IPS-15b (cell line): Measurements from ENCODE around the gene DMD.

Source experiments
- H3K27me3 ChIP-seq: one replicate; pipeline ENCODE4 v1.6.1; 2013; ENCODE audit warnings: low read length; ENCODE audit not compliant: control insufficient read depth, insufficient read depth
- H3K36me3 ChIP-seq: one replicate; pipeline ENCODE4 v1.6.1; 2013; ENCODE audit warnings: low read length; ENCODE audit not compliant: control insufficient read depth, insufficient read depth
- H3K4me1 ChIP-seq: one replicate; pipeline ENCODE4 v1.6.1; 2013; ENCODE audit warnings: mild to moderate bottlenecking, low read length; ENCODE audit not compliant: control insufficient read depth, insufficient read depth
- H3K4me3 ChIP-seq: one replicate; pipeline ENCODE4 v1.5.1; 2013; ENCODE audit warnings: low read depth, low read length
- H3K9ac ChIP-seq: one replicate; pipeline ENCODE4 v1.6.1; 2013; ENCODE audit warnings: low read depth, mild to moderate bottlenecking, low read length
- H3K9me3 ChIP-seq: one replicate; pipeline ENCODE4 v1.6.1; 2013; ENCODE audit warnings: mild to moderate bottlenecking, low read length; ENCODE audit not compliant: control insufficient read depth, insufficient read depth

Gene DMD

DNA sequence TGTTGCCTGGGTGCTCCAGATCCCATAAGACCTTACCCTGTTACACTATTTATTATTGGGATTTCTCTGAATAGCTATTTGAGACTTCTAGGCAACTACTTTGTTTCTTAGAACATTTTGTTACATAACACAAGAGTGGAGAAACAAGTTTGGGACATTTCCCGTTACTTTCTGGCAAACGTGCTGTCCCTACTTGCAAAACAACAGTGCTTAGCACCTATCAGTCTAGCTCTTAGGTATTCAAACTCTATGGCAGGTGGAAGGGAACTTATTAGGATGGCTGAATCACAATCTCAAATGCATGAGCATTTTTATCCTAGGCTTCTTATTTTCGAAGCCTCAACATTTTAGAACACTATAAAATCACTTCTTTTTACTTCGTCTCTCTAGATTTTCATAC is 613.6 kb downstream of the DMD start:
- Histone ChIP-seq H3K4me1 (no peaks in the 10 kb centered on the region), H3K4me3 (no peak overlapping the region), H3K36me3 (no peaks in the 10 kb centered on the region), H3K9me3 (peaks cover under 1% of the 10 kb centered on the region), H3K9ac (no peak overlapping the region), H3K27me3 (no peaks in the 10 kb centered on the region)

DNA sequence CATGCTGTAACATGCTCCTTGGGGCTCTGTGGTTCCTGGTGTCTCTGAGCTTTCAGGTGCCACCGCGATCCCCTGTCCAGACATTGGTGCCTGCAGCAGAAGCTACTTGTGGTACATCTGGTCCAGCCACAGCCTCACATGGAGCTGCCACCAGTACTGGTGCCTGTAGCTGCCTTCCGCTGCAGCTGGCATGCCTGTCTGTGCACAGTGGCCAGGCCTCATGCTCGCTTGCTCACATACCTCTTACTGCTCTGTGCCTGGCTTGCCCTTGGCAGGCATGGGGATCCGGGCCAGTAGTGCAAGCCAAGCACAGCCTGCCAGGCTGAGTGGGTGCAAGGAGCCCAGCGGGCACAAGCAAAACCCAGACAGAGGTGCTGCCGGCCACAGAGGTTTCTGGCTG is 618.6 kb downstream of the DMD start:
- Histone ChIP-seq H3K9ac (no peak overlapping the region), H3K4me1 (no peaks in the 10 kb centered on the region), H3K9me3 (peaks cover 2% of the 10 kb centered on the region), H3K4me3 (no peak overlapping the region), H3K27me3 (no peaks in the 10 kb centered on the region), H3K36me3 (no peaks in the 10 kb centered on the region)

DNA sequence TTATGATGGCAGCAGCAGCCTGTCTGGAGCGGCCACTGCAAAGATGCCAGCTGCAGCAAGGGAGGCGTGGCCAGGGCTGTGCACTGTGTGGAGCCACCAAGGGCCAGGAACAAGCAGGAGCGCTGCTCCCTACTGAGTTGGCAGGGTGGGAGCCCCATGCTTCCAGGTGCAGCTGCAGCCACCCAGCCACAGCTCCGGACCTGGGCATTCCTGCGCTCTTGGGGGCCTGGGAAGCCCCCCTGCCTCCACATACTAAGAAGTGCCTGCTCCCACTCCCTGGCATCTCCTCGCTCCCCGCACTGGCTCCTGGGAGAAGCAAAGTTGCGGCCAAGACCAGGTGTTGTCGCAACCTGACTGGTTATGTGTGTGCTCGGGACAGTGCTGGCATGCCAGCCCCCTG is 619.8 kb downstream of the DMD start:
- H3K4me3 ChIP-seq, result no peak overlapping the region
- no peaks in the 10 kb centered on the region for H3K4me1 ChIP-seq
- no peaks in the 10 kb centered on the region for H3K36me3 ChIP-seq
- H3K9ac ChIP-seq, result no peak overlapping the region
- H3K9me3 ChIP-seq, result peaks cover 2% of the 10 kb centered on the region
- no peaks in the 10 kb centered on the region for H3K27me3 ChIP-seq

DNA sequence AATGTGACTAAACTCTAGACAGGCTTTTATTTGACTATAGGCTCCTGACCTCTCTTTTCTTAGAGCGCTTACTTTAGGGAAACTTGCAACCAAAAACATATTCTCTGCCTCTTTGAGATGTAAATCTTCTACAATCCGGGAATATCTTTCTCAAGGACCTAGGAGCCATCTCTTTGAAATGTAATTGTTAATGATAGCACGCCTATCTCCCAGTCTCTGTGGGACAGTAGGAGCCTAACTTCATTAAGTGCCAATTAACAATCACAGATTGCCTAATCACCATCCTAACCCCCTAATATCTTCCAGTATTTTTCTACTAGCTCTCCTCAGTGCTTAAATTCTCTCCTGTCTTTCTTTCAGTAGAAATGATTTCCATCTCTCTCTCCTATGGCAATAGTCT is 628.6 kb downstream of the DMD start:
- no peaks in the 10 kb centered on the region for H3K4me1 ChIP-seq
- H3K4me3 ChIP-seq, result no peak overlapping the region
- H3K36me3 ChIP-seq, result no peaks in the 10 kb centered on the region
- H3K27me3 ChIP-seq, result peaks cover 19% of the 10 kb centered on the region
- no peak overlapping the region for H3K9ac ChIP-seq
- H3K9me3 ChIP-seq, result no peaks in the 10 kb centered on the region

GRCh38 chrX:32576885-32577284 is 634.5 kb downstream of the DMD start:
- Histone ChIP-seq H3K4me1 (no peaks in the 10 kb centered on the region), H3K36me3 (no peaks in the 10 kb centered on the region), H3K27me3 (peaks cover 16% of the 10 kb centered on the region), H3K9ac (no peak overlapping the region), H3K4me3 (no peak overlapping the region), H3K9me3 (no peaks in the 10 kb centered on the region)

DNA sequence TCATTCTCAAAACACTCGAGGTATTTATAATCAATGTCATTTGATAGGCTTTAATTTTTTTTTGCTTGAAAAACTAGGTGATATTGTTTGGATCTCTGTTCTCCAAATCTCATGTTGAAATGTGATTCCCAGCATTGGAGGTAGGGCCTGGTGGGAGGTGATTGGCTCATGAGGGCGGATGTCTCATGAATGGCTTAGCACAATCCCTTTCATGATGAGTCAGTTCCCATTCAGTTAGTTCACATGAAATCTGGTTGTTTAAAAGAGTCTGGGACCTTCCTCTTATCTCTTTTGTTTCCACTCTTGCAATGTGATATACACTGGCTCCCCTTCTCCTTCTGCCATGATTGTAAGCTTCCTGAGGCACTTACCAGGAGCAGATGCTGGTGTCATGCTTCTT is 638.7 kb downstream of the DMD start:
- Histone ChIP-seq H3K4me3 (no peak overlapping the region), H3K9ac (no peak overlapping the region), H3K36me3 (no peaks in the 10 kb centered on the region), H3K27me3 (no peaks in the 10 kb centered on the region), H3K4me1 (no peaks in the 10 kb centered on the region), H3K9me3 (no peaks in the 10 kb centered on the region)

GRCh38 chrX:32571579-32571978 is 639.8 kb downstream of the DMD start:
- H3K4me3 ChIP-seq, result no peak overlapping the region
- H3K9me3 ChIP-seq, result no peaks in the 10 kb centered on the region
- H3K36me3 ChIP-seq, result no peaks in the 10 kb centered on the region
- H3K9ac ChIP-seq, result no peak overlapping the region
- H3K27me3 ChIP-seq, result no peaks in the 10 kb centered on the region
- no peaks in the 10 kb centered on the region for H3K4me1 ChIP-seq

- no peak overlapping the region for H3K4me3 ChIP-seq
- H3K9me3 ChIP-seq, result no peaks in the 10 kb centered on the region
- no peaks in the 10 kb centered on the region for H3K36me3 ChIP-seq
- no peaks in the 10 kb centered on the region for H3K27me3 ChIP-seq
- H3K4me1 ChIP-seq, result no peaks in the 10 kb centered on the region
- no peak overlapping the region for H3K9ac ChIP-seq
These were observed 649.1 kb downstream of the DMD start for GRCh38 chrX:32562261-32562660.

DNA sequence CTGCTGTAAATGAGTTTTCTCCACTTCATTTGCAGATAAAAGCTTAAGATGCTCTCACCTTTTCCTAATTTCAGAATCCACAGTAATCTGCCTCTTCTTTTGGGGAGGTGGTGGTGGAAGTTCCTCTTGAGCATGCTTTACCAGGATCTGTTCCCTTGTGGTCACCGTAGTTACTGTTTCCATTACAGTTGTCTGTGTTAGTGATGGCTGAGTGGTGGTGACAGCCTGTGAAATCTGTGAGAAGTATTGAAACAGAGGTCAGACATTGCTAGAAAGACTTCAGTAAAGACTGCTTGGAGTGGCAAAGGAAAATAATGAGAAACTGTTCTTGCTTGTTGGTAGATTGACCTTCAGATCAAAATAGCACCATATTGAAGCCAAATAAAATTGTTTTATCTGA is 666.2 kb downstream of the DMD start:
- H3K36me3 ChIP-seq, result no peaks in the 10 kb centered on the region
- H3K27me3 ChIP-seq, result no peaks in the 10 kb centered on the region
- H3K4me3 ChIP-seq, result no peak overlapping the region
- no peak overlapping the region for H3K9ac ChIP-seq
- no peaks in the 10 kb centered on the region for H3K9me3 ChIP-seq
- H3K4me1 ChIP-seq, result no peaks in the 10 kb centered on the region

GRCh38 chrX:32538554-32538953 is 672.8 kb downstream of the DMD start:
- no peaks in the 10 kb centered on the region for H3K27me3 ChIP-seq
- H3K36me3 ChIP-seq, result no peaks in the 10 kb centered on the region
- H3K4me1 ChIP-seq, result peaks cover 18% of the 10 kb centered on the region
- no peaks in the 10 kb centered on the region for H3K9me3 ChIP-seq
- no peak overlapping the region for H3K4me3 ChIP-seq
- no peak overlapping the region for H3K9ac ChIP-seq

DNA sequence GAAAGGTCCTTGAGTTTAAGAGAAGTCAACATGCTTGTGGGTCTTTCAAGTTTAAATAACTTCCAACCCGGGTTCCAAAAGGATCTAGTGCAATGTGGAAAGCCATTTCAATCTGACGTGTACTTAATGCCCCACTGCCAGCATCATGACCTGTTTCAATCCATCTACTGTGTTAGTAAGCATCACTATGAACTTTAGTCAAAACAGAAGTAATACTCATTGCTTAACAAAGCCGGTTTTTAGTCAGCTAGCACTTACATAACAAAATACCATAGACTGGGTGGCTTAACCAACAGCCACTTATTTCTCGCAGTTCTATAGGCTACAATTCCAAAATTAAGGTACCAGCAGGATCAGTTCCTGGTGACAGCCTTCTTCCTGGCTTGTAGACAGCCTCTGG is 677.5 kb downstream of the DMD start:
- no peak overlapping the region for H3K9ac ChIP-seq
- no peaks in the 10 kb centered on the region for H3K27me3 ChIP-seq
- no peak overlapping the region for H3K4me3 ChIP-seq
- no peaks in the 10 kb centered on the region for H3K36me3 ChIP-seq
- no peaks in the 10 kb centered on the region for H3K9me3 ChIP-seq
- H3K4me1 ChIP-seq, result peaks cover 11% of the 10 kb centered on the region

GRCh38 chrX:32532262-32532661 is 679.1 kb downstream of the DMD start:
- H3K4me3 ChIP-seq, result no peak overlapping the region
- no peaks in the 10 kb centered on the region for H3K9me3 ChIP-seq
- H3K4me1 ChIP-seq, result peaks cover 8% of the 10 kb centered on the region
- H3K36me3 ChIP-seq, result no peaks in the 10 kb centered on the region
- no peaks in the 10 kb centered on the region for H3K27me3 ChIP-seq
- no peak overlapping the region for H3K9ac ChIP-seq
